ENCODE results near the gene SPRED1. TPM values are rescaled to one million over a fixed set of nuclear protein-coding genes. Genes with fewer than 3 reads are reported as not detected.

The SPRED1 gene
- total RNA-seq, 1 donor from 2014 or later, result 16.3 TPM

GRCh38 chr15:38307861-38308641 lies 55.4 kb downstream of the SPRED1 start:
- H3K27me3 ChIP-seq (ENCODE audit: control insufficient read depth, insufficient read depth, low read length), result no peaks in the 10 kb centered on the region
- H3K4me3 ChIP-seq (ENCODE audit: low read depth, low read length), result no peak overlapping the region
- FAIRE-seq (no peak), DNase-seq (ENCODE audit: low read depth) (no peak)
- H3K36me3 ChIP-seq (ENCODE audit: control insufficient read depth, insufficient read depth, low read length), result no peaks in the 10 kb centered on the region
- TF ChIP-seq, protein P1, sequence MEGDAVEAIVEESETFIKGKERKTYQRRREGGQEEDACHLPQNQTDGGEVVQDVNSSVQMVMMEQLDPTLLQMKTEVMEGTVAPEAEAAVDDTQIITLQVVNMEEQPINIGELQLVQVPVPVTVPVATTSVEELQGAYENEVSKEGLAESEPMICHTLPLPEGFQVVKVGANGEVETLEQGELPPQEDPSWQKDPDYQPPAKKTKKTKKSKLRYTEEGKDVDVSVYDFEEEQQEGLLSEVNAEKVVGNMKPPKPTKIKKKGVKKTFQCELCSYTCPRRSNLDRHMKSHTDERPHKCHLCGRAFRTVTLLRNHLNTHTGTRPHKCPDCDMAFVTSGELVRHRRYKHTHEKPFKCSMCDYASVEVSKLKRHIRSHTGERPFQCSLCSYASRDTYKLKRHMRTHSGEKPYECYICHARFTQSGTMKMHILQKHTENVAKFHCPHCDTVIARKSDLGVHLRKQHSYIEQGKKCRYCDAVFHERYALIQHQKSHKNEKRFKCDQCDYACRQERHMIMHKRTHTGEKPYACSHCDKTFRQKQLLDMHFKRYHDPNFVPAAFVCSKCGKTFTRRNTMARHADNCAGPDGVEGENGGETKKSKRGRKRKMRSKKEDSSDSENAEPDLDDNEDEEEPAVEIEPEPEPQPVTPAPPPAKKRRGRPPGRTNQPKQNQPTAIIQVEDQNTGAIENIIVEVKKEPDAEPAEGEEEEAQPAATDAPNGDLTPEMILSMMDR (IDR thresholded peaks at IDR 0.05; ENCODE audit: insufficient read depth, low read length, severe bottlenecking), result no peak

DNA sequence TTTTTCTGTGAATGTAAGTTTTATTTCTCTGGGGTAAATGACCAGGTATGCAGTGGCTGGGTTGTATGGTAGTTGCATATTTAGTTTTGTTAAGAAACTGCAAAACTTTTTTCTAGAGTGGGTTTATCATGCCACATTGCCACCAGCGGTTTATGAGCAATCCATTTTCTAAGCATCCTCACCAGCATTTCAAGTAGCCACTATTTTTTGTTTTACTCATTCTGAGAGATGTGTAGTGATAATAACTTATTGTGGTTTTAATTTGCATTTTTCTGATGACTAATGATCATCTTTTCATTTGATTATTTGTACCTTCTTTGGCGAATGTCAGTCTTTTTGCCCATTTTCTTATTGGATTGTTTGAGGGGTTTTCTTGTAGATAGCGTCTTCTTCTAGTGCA lies 56.2 kb downstream of the SPRED1 start:
- no peaks in the 10 kb centered on the region for H3K27me3 ChIP-seq (ENCODE audit: control insufficient read depth, insufficient read depth, low read length)
- FAIRE-seq (no peak), DNase-seq (ENCODE audit: low read depth) (no peak)
- H3K36me3 ChIP-seq (ENCODE audit: control insufficient read depth, insufficient read depth, low read length), result no peaks in the 10 kb centered on the region
- H3K4me3 ChIP-seq (ENCODE audit: low read depth, low read length), result no peak overlapping the region
- TF ChIP-seq, protein P1 (IDR thresholded peaks at IDR 0.05; ENCODE audit: insufficient read depth, low read length, severe bottlenecking), result no peak

GRCh38 chr15:38312190-38312589 lies 59.6 kb downstream of the SPRED1 start:
- no peak for DNase-seq (ENCODE audit: low read depth)
- H3K27me3 ChIP-seq (ENCODE audit: control insufficient read depth, insufficient read depth, low read length), result no peaks in the 10 kb centered on the region
- H3K36me3 ChIP-seq (ENCODE audit: control insufficient read depth, insufficient read depth, low read length), result no peaks in the 10 kb centered on the region
- TF ChIP-seq, protein P1 (IDR thresholded peaks at IDR 0.05; ENCODE audit: insufficient read depth, low read length, severe bottlenecking), result no peak
- no peak overlapping the region for H3K4me3 ChIP-seq (ENCODE audit: low read depth, low read length)
- no peak for FAIRE-seq

DNA sequence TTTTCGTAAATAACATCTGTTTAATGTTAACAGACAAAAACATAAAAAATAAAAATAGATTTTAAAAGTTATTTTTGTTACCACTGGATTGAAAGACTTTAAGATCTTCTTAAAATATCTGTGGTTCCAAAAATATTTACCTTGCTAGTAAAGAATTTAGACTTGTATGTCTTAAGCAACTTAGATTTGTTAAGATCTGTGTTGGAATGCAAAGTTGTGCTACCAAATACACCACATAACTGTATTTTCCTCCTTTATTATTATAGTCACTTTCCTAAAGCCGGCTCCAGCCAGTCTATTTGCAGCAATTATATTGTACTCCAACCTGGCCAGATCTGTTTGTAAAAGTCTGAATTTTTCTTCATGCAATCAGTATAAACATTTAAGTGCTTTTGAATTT lies 63.7 kb downstream of the SPRED1 start:
- no peak for DNase-seq (ENCODE audit: low read depth)
- TF ChIP-seq, protein P1 (IDR thresholded peaks at IDR 0.05; ENCODE audit: insufficient read depth, low read length, severe bottlenecking), result no peak
- Histone ChIP-seq H3K27me3 (ENCODE audit: control insufficient read depth, insufficient read depth, low read length) (no peaks in the 10 kb centered on the region), H3K4me3 (ENCODE audit: low read depth, low read length) (no peak overlapping the region), H3K36me3 (ENCODE audit: control insufficient read depth, insufficient read depth, low read length) (no peaks in the 10 kb centered on the region)
- no peak for FAIRE-seq

- Histone ChIP-seq H3K4me3 (ENCODE audit: low read depth, low read length) (no peak overlapping the region), H3K36me3 (ENCODE audit: control insufficient read depth, insufficient read depth, low read length) (no peaks in the 10 kb centered on the region), H3K27me3 (ENCODE audit: control insufficient read depth, insufficient read depth, low read length) (no peaks in the 10 kb centered on the region)
- TF ChIP-seq, protein P1 (IDR thresholded peaks at IDR 0.05; ENCODE audit: insufficient read depth, low read length, severe bottlenecking), result no peak
- no peak for DNase-seq (ENCODE audit: low read depth)
- FAIRE-seq, result no peak
Observed at GRCh38 chr15:38320181-38320580, 67.5 kb downstream of the SPRED1 start.

GRCh38 chr15:38320866-38321265 lies 68.2 kb downstream of the SPRED1 start:
- Histone ChIP-seq H3K4me3 (ENCODE audit: low read depth, low read length) (no peak overlapping the region), H3K27me3 (ENCODE audit: control insufficient read depth, insufficient read depth, low read length) (no peaks in the 10 kb centered on the region), H3K36me3 (ENCODE audit: control insufficient read depth, insufficient read depth, low read length) (no peaks in the 10 kb centered on the region)
- TF ChIP-seq, protein P1 (IDR thresholded peaks at IDR 0.05; ENCODE audit: insufficient read depth, low read length, severe bottlenecking), result no peak
- FAIRE-seq (no peak), DNase-seq (ENCODE audit: low read depth) (peak; percentile 33)

Measured in bronchial epithelial cell (primary cell).